Caco-2 (cell line): ENCODE data around the gene CENPP. TPM values are rescaled to one million over a fixed set of nuclear protein-coding genes. Genes with fewer than 3 reads are reported as not detected.

Source experiments
- BruUV-seq: library from RNA; stranded (reverse); fragments of 400-500 nt; replicated peaks from 2 replicates; lab custom pipeline; 2021; lab: Mats Ljungman, UMichigan
- CTCF ChIA-PET: fragments of 300-600 bp; sonication (Branson Sonifier 250); formaldehyde crosslinking; loops from one replicate; lab custom pipeline; 2022; ENCODE audit warnings: antibody characterized with exemption; lab: Charles Lee
- POLR2A ChIA-PET: fragments of 300-600 bp; sonication (Branson Sonifier 250); formaldehyde crosslinking; loops from one replicate; lab custom pipeline; 2022; ENCODE audit warnings: antibody characterized with exemption; lab: Charles Lee
- DNase-seq, 2 experiments: peaks; one replicate each; pipeline versions ENCODE4 v3.0.0 to v3.0.0-alpha.2; 2020 to 2022
- H3K27me3 ChIP-seq: replicated peaks from 2 replicates; pipeline ENCODE4 v1.6.0; 2011; ENCODE audit warnings: low read length; ENCODE audit not compliant: control insufficient read depth, insufficient read depth
- H3K36me3 ChIP-seq: 2 replicates; pipeline ENCODE4 v1.5.1; 2011; ENCODE audit warnings: low read length; ENCODE audit not compliant: control insufficient read depth, insufficient read depth
- H3K4me1 ChIP-seq: fragments of 250-450 bp; sonication (Bioruptor Pico); 2 replicates; pipeline ENCODE4 v1.5.1; 2020; ENCODE audit warnings: mild to moderate bottlenecking
- H3K4me3 ChIP-seq: 2 replicates; pipeline ENCODE4 v1.5.1; 2011; ENCODE audit warnings: low read depth, mild to moderate bottlenecking, control low read depth, low read length
- H3K9me3 ChIP-seq: fragments of 250-450 bp; sonication (Bioruptor Pico); 2 replicates; pipeline ENCODE4 v1.5.1; 2020; ENCODE audit warnings: mild to moderate bottlenecking, moderate library complexity
- H3K27ac Mint-ChIP-seq: one replicate; pipeline ENCODE4 v1.8.0; 2022; ENCODE audit warnings: mixed read lengths; ENCODE audit not compliant: unreplicated experiment
- H3K27me3 Mint-ChIP-seq: one replicate; pipeline ENCODE4 v1.8.0; 2022; ENCODE audit warnings: mixed read lengths; ENCODE audit not compliant: insufficient read depth, unreplicated experiment
- H3K36me3 Mint-ChIP-seq: one replicate; pipeline ENCODE4 v1.8.0; 2022; ENCODE audit warnings: mild to moderate bottlenecking, mixed read lengths; ENCODE audit not compliant: insufficient read depth, unreplicated experiment
- H3K4me1 Mint-ChIP-seq: one replicate; pipeline ENCODE4 v1.8.0; 2022; ENCODE audit warnings: low read depth, mixed read lengths; ENCODE audit not compliant: unreplicated experiment
- H3K4me3 Mint-ChIP-seq: one replicate; pipeline ENCODE4 v1.8.0; 2022; ENCODE audit warnings: mild to moderate bottlenecking, moderate library complexity, mixed read lengths; ENCODE audit not compliant: unreplicated experiment
- H3K9me3 Mint-ChIP-seq: one replicate; pipeline ENCODE4 v1.8.0; 2022; ENCODE audit warnings: mixed read lengths; ENCODE audit not compliant: unreplicated experiment
- CTCF ChIP-seq, 2 experiments: fragments of 200-600 bp in 1 of 2; IDR thresholded peaks; 1 replicate in 1 of 2; 2 replicates in 1 of 2; pipeline versions ENCODE4 v1.5.1 to v1.8.0; 2011 to 2022; ENCODE audit warnings: antibody characterized with exemption in 1 of 2, control low read depth in 1 of 2, inconsistent platforms in 1 of 2, low read depth in 1 of 2, low read length in 1 of 2, mild to moderate bottlenecking in 1 of 2, moderate library complexity in 1 of 2; ENCODE audit not compliant: insufficient read depth in 1 of 2, severe bottlenecking in 1 of 2, unreplicated experiment in 1 of 2
- intact Hi-C: fragments of 100-400 bp; cut with micrococcal nuclease; formaldehyde crosslinking; loops from one replicate; pipeline ENCODE4 v1.10.0; 2022; ENCODE audit not compliant: unreplicated experiment
- total RNA-seq: library from RNA; stranded (reverse); gene quantifications from 2 replicates; pipeline ENCODE4 v1.2.3, GENCODE V29; 2022

CENPP gene
- total RNA-seq, 1 experiment from 2014 or later, result 7.6 TPM

DNA sequence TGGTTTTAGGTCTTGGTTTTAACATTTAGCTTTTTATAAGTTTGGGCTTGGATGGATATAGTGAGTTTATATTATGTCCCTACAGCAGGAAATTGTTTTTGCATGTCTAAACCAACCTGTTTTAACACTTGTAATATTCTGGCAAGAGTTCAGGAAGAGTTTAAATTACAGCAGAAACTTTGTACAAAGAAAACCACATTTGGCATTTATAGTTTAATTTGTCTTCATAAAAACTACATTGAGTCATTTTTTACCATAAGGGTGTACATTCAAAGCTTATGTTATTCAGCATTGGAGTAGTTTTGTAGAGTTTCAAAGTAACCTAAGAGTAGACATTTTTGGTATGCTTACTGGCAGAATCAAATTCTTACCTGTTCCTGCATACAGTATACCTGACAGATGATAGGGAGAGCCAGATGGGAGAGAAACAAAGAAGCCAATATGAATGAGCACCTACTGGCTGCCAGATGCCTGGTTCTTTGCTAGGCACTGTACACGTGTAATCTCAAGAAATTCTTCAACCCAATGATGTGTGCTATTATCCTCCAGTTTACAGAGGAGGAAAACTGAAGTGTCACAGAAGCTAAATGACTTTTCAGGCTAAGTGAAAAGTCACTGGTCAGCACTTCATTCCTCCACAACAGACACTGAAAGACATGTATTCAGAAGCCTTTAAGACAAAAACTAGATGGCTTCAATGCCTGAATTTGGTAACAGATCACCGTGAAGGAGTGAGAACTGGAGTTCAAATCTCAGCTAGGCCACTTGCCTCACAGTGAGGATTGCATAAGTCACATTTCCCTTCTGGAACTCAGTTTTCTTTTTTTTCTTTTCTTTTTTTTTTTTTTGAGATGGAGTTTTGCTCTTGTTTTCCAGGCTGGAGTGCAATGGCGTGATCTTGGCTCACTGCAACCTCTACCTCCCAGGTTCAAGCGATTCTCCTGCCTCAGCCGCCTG, 235.9 kb downstream of the CENPP start:
- Mint-ChIP-seq H3K27ac (no peak overlapping the region), H3K9me3 (no peaks in the 10 kb centered on the region), H3K36me3 (no peaks in the 10 kb centered on the region), H3K4me3 (no peak overlapping the region), H3K4me1 (no peaks in the 10 kb centered on the region), H3K27me3 (no peaks in the 10 kb centered on the region)
- DNase-seq, result no peak
- H3K9me3 ChIP-seq, result no peaks in the 10 kb centered on the region
- CTCF ChIA-PET, result no interaction called here
- no peaks in the 10 kb centered on the region for H3K4me1 ChIP-seq
- no TSS peak for BruUV-seq
- TF ChIP-seq CTCF (IDR thresholded peaks at IDR 0.05; ENCODE audit: insufficient read depth in 1 of 2, low read depth in 1 of 2, low read length in 1 of 2, severe bottlenecking in 1 of 2, unreplicated experiment in 1 of 2), result no peak
- POLR2A ChIA-PET, result no interaction called here
- H3K4me3 ChIP-seq, result no peak overlapping the region
- H3K27me3 ChIP-seq, result no peaks in the 10 kb centered on the region
- H3K36me3 ChIP-seq, result no peaks in the 10 kb centered on the region
- intact Hi-C loops, result no loop called here

DNA sequence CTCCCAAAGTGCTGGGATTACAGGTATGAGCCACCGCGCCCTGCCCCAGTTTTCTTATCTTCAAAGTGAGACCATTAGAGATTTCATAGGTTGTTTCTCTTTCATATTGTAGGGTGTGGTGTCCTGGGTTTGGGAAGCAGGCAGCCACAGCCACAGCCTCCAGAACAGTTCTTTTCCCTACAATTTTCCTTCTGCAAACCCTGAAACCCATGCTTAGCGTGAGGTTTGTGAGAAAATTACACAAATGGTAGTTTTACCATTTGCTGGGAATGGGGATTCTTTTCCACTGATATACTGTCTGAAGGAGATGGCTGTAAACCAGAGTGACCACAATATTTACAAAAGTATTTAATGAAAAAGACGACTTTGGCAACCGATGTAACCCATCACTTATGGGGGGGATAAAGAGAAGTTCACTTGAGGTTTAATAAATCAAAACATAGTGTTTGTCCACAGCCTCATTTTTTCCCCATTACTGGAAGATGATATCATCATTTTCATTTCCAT, 236.8 kb downstream of the CENPP start:
- Mint-ChIP-seq H3K27ac (no peak overlapping the region), H3K4me3 (no peak overlapping the region), H3K9me3 (no peaks in the 10 kb centered on the region), H3K36me3 (no peaks in the 10 kb centered on the region), H3K4me1 (no peaks in the 10 kb centered on the region), H3K27me3 (no peaks in the 10 kb centered on the region)
- H3K4me1 ChIP-seq, result no peaks in the 10 kb centered on the region
- no peaks in the 10 kb centered on the region for H3K36me3 ChIP-seq
- POLR2A ChIA-PET, result no interaction called here
- DNase-seq, result no peak
- intact Hi-C loops, result no loop called here
- no peak overlapping the region for H3K4me3 ChIP-seq
- H3K9me3 ChIP-seq, result no peaks in the 10 kb centered on the region
- no TSS peak for BruUV-seq
- TF ChIP-seq CTCF (IDR thresholded peaks at IDR 0.05; ENCODE audit: insufficient read depth in 1 of 2, low read depth in 1 of 2, low read length in 1 of 2, severe bottlenecking in 1 of 2, unreplicated experiment in 1 of 2), result no peak
- CTCF ChIA-PET, result no interaction called here
- H3K27me3 ChIP-seq, result no peaks in the 10 kb centered on the region

GRCh38 chr9:92563116-92564100, 237.7 kb downstream of the CENPP start:
- Histone ChIP-seq H3K27me3 (no peaks in the 10 kb centered on the region), H3K4me3 (no peak overlapping the region), H3K36me3 (no peaks in the 10 kb centered on the region), H3K4me1 (no peaks in the 10 kb centered on the region), H3K9me3 (no peaks in the 10 kb centered on the region)
- Mint-ChIP-seq H3K27ac (no peak overlapping the region), H3K9me3 (no peaks in the 10 kb centered on the region), H3K27me3 (no peaks in the 10 kb centered on the region), H3K36me3 (no peaks in the 10 kb centered on the region), H3K4me1 (no peaks in the 10 kb centered on the region), H3K4me3 (no peak overlapping the region)
- intact Hi-C loops, result no loop called here
- CTCF ChIA-PET, result no interaction called here
- no peak for TF ChIP-seq CTCF (IDR thresholded peaks at IDR 0.05; ENCODE audit: insufficient read depth in 1 of 2, low read depth in 1 of 2, low read length in 1 of 2, severe bottlenecking in 1 of 2, unreplicated experiment in 1 of 2)
- no TSS peak for BruUV-seq
- POLR2A ChIA-PET, result no interaction called here
- DNase-seq, result no peak
